HepG2 (cell line): Measurements from ENCODE around the gene KLF6. TPM values are rescaled to one million over a fixed set of nuclear protein-coding genes. Genes with fewer than 3 reads are reported as not detected.

Source experiments
- CCAR2 ChIP-seq: fragments of 200-400 bp; formaldehyde crosslinking; optimal IDR thresholded peaks from 2 replicates; pipeline ENCODE3; 2018; ENCODE audit warnings: low read depth, mild to moderate bottlenecking, low read length, moderate library complexity
- CSRNP2 ChIP-seq: sonication (generic); formaldehyde crosslinking; conservative IDR thresholded peaks from 2 replicates; pipeline ENCODE4 v1.8.0; 2022; ENCODE audit warnings: low read depth, missing genetic modification reagents
- GATAD2A ChIP-seq: IDR thresholded peaks from 2 replicates; pipeline ENCODE4 v1.6.1; 2016
- GPBP1L1 ChIP-seq: sonication (generic); formaldehyde crosslinking; IDR thresholded peaks from 2 replicates; pipeline ENCODE4 v1.5.0; 2020; ENCODE audit warnings: mild to moderate bottlenecking, missing genetic modification reagents
- HOXA7 ChIP-seq: sonication (generic); formaldehyde crosslinking; IDR thresholded peaks from 2 replicates; pipeline ENCODE4 v1.8.1; 2022; ENCODE audit warnings: mild to moderate bottlenecking, missing genetic modification reagents, moderate library complexity
- MTA3 ChIP-seq: sonication (generic); formaldehyde crosslinking; IDR thresholded peaks from 2 replicates; pipeline ENCODE4 v1.4.0; 2020; ENCODE audit warnings: missing genetic modification reagents
- MTERF4 ChIP-seq: sonication (generic); formaldehyde crosslinking; IDR thresholded peaks from 2 replicates; pipeline ENCODE4 v1.8.0; 2023; ENCODE audit warnings: mild to moderate bottlenecking, missing genetic modification reagents
- POLR2AphosphoS5 ChIP-seq: IDR thresholded peaks from 2 replicates; pipeline ENCODE4 v1.6.1; 2012; ENCODE audit warnings: low read depth, low read length
- RBM39 ChIP-seq: fragments of 200-400 bp; formaldehyde crosslinking; IDR thresholded peaks from one replicate; pipeline ENCODE4 v1.6.1; 2018; ENCODE audit warnings: antibody characterized with exemption, mild to moderate bottlenecking, low read depth, low read length; ENCODE audit not compliant: poor library complexity, severe bottlenecking
- SALL1 ChIP-seq: sonication (generic); formaldehyde crosslinking; IDR thresholded peaks from 2 replicates; pipeline ENCODE4 v1.8.0; 2022; ENCODE audit warnings: mild to moderate bottlenecking, missing genetic modification reagents
- ZFP62 ChIP-seq: sonication (generic); formaldehyde crosslinking; IDR thresholded peaks from 2 replicates; pipeline ENCODE4 v1.4.0; 2020; ENCODE audit warnings: missing genetic modification reagents
- ZNF124 ChIP-seq: sonication (generic); formaldehyde crosslinking; IDR thresholded peaks from 2 replicates; pipeline ENCODE4 v1.4.0; 2020; ENCODE audit warnings: missing genetic modification reagents
- ZNF18 ChIP-seq: sonication (generic); formaldehyde crosslinking; IDR thresholded peaks from 2 replicates; pipeline ENCODE4 v1.8.0; 2022; ENCODE audit warnings: mild to moderate bottlenecking, missing genetic modification reagents; ENCODE audit not compliant: insufficient replicate concordance
- ZNF614 ChIP-seq: IDR thresholded peaks from 2 replicates; pipeline ENCODE4 v1.6.1; 2018; ENCODE audit warnings: missing biosample characterization, missing genetic modification reagents, inconsistent platforms, borderline replicate concordance
- ZNF709 ChIP-seq: sonication (generic); formaldehyde crosslinking; IDR thresholded peaks from 2 replicates; pipeline ENCODE4 v1.5.0; 2020; ENCODE audit warnings: mild to moderate bottlenecking, missing genetic modification reagents
- polyA plus RNA-seq, 8 experiments: library from polyadenylated mRNA; depleted of rRNA in 3 of 8; stranded (reverse) in 7 of 8; unstranded in 1 of 8; fragments of >200 nt; fragmentation: Illumina TruSeq in 4 of 8; extraction: Trizol in 4 of 8; gene quantifications; 2 replicates each; pipeline versions ENCODE4 v1.2.1 to v1.2.3, GENCODE V29; 2011 to 2016; ENCODE audit warnings: low read depth in 4 of 8, missing spikeins in 1 of 8, mixed read lengths in 1 of 8; ENCODE audit not compliant: insufficient read depth in 1 of 8
- total RNA-seq, 5 experiments: library from RNA; depleted of rRNA; stranded (reverse); fragments of >200 nt; fragmentation: Illumina TruSeq; extraction: Trizol; gene quantifications; 2 replicates each; pipeline ENCODE4 v1.2.3, GENCODE V29; 2016; ENCODE audit warnings: low read depth in 1 of 5
- TF ChIP-seq, protein P1 (sequence below): sonication (generic); formaldehyde crosslinking; conservative IDR thresholded peaks from 2 replicates; pipeline ENCODE4 v1.8.1; 2023; ENCODE audit warnings: missing genetic modification reagents
- TF ChIP-seq, protein P2 (sequence below): sonication (generic); formaldehyde crosslinking; IDR thresholded peaks from 2 replicates; pipeline ENCODE4 v1.8.1; 2023; ENCODE audit warnings: mild to moderate bottlenecking, inconsistent platforms, moderate library complexity, missing genetic modification reagents, borderline replicate concordance
- TF ChIP-seq, protein P3 (sequence below): sonication (generic); formaldehyde crosslinking; IDR thresholded peaks from 2 replicates; pipeline ENCODE4 v1.4.0; 2020; ENCODE audit warnings: missing genetic modification reagents

The KLF6 gene
- total and polyA plus RNA-seq, 2 of the 13 experiments (the other 11 are each of a cell fraction or from before 2014, with no cell fraction given), result 27.0 to 71.9 TPM

DNA sequence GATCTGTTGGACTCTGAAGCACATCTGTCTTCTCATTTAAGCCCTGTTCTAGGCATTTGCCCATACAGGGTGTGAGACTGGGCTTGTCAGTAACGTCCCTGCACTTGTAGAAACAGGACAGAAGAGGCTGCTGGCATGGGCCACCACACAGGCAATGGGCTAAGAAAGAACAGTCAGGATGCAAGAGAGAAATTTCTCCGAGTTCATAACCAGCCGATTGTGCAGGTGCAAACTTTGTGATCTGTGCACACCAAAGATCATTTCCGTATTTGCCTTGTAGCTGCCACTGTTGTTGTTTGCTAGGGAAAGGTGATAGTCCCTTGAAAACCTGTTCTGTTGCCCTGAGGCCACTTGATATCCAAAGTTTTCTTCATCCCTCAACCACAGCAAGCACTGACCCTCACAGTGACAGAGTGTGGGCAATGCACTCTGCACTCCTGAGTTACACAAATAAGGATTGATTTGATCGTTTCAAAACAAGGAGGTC lies 20.3 kb downstream of the KLF6 start (continued):
- TF ChIP-seq, protein P1, sequence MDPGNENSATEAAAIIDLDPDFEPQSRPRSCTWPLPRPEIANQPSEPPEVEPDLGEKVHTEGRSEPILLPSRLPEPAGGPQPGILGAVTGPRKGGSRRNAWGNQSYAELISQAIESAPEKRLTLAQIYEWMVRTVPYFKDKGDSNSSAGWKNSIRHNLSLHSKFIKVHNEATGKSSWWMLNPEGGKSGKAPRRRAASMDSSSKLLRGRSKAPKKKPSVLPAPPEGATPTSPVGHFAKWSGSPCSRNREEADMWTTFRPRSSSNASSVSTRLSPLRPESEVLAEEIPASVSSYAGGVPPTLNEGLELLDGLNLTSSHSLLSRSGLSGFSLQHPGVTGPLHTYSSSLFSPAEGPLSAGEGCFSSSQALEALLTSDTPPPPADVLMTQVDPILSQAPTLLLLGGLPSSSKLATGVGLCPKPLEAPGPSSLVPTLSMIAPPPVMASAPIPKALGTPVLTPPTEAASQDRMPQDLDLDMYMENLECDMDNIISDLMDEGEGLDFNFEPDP (CRISPR knock-in tag), result no peak
- TF ChIP-seq MTA3 (CRISPR knock-in tag) (no peak), HOXA7 (no peak), MTERF4 (CRISPR knock-in tag) (no peak), ZNF614 (CRISPR knock-in tag) (no peak), ZNF709 (0 out of 2 replicates have a peak, but pooled peaks have one; percentile 10), RBM39 (no peak), ZFP62 (no peak), ZNF124 (CRISPR knock-in tag) (no peak), CCAR2 (no peak), GATAD2A (CRISPR knock-in tag) (peak; percentile 35; the same call in 1 of the 2 replicates), CSRNP2 (CRISPR knock-in tag) (no peak), POLR2AphosphoS5 (no peak), SALL1 (peak; percentile 79), GPBP1L1 (CRISPR knock-in tag) (no peak), ZNF18 (no peak)
- TF ChIP-seq, protein P2, sequence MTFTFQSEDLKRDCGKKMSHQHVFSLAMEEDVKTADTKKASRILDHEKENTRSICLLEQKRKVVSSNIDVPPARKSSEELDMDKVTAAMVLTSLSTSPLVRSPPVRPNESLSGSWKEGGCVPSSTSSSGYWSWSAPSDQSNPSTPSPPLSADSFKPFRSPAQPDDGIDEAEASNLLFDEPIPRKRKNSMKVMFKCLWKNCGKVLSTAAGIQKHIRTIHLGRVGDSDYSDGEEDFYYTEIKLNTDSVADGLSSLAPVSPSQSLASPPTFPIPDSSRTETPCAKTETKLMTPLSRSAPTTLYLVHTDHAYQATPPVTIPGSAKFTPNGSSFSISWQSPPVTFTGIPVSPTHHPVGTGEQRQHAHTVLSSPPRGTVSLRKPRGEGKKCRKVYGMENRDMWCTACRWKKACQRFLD (CRISPR knock-in tag), result no peak
- TF ChIP-seq, protein P3, sequence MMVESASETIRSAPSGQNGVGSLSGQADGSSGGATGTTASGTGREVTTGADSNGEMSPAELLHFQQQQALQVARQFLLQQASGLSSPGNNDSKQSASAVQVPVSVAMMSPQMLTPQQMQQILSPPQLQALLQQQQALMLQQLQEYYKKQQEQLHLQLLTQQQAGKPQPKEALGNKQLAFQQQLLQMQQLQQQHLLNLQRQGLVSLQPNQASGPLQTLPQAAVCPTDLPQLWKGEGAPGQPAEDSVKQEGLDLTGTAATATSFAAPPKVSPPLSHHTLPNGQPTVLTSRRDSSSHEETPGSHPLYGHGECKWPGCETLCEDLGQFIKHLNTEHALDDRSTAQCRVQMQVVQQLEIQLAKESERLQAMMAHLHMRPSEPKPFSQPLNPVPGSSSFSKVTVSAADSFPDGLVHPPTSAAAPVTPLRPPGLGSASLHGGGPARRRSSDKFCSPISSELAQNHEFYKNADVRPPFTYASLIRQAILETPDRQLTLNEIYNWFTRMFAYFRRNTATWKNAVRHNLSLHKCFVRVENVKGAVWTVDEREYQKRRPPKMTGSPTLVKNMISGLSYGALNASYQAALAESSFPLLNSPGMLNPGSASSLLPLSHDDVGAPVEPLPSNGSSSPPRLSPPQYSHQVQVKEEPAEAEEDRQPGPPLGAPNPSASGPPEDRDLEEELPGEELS (CRISPR knock-in tag), result peak; percentile 78; the same call in 1 of the 2 replicates
